AG04450 (cell line): ENCODE results near the gene CCDC57. TPM values are rescaled to one million over a fixed set of nuclear protein-coding genes. Genes with fewer than 3 reads are reported as not detected.
"Not testable (repeated sequence)": the region's sequence is repeated elsewhere in the genome, so short reads cannot be mapped to it uniquely, and the experiment has no call there.

ENCODE experiments used
- CTCF ChIA-PET: fragments of 300-600, 350-600 bp; formaldehyde crosslinking; extraction: SDS; loops from one replicate; lab custom pipeline; 2022; ENCODE audit warnings: antibody characterized with exemption, inconsistent platforms; lab: Charles Lee
- POLR2A ChIA-PET: fragments of 350-600 bp; formaldehyde crosslinking; extraction: SDS; loops from one replicate; lab custom pipeline; 2021; ENCODE audit warnings: antibody characterized with exemption, inconsistent platforms; lab: Yijun Ruan, JAX
- DNase-seq: peaks from one replicate; pipeline ENCODE4 v3.0.0-alpha.2; 2011; ENCODE audit warnings: low read depth, low spot score
- H3K27ac ChIP-seq: one replicate; pipeline ENCODE4 v1.5.1; 2012; ENCODE audit warnings: low read depth, low read length, control low read depth
- H3K27me3 ChIP-seq: one replicate; pipeline ENCODE4 v1.6.0; 2012; ENCODE audit warnings: low read length; ENCODE audit not compliant: control insufficient read depth, insufficient read depth
- H3K4me3 ChIP-seq: 2 replicates; pipeline ENCODE4 v1.5.1; 2011; ENCODE audit warnings: mild to moderate bottlenecking, low read depth, low read length, control low read depth
- H3K9me3 ChIP-seq: 2 replicates; pipeline ENCODE4 v1.5.1; 2012; ENCODE audit warnings: low read length; ENCODE audit not compliant: control insufficient read depth, insufficient read depth
- polyA plus RNA-seq: library from polyadenylated mRNA; depleted of rRNA; stranded (reverse); fragments of >200 nt; gene quantifications from 2 replicates; pipeline ENCODE4 v1.2.3, GENCODE V29; 2011
- TF ChIP-seq, protein P1 (sequence below): IDR thresholded peaks from 2 replicates; pipeline ENCODE4 v1.5.1; 2011; ENCODE audit warnings: low read depth, low read length, control low read depth, inconsistent platforms

Gene CCDC57
- polyA plus RNA-seq, 1 experiment, result 11.1 TPM

DNA sequence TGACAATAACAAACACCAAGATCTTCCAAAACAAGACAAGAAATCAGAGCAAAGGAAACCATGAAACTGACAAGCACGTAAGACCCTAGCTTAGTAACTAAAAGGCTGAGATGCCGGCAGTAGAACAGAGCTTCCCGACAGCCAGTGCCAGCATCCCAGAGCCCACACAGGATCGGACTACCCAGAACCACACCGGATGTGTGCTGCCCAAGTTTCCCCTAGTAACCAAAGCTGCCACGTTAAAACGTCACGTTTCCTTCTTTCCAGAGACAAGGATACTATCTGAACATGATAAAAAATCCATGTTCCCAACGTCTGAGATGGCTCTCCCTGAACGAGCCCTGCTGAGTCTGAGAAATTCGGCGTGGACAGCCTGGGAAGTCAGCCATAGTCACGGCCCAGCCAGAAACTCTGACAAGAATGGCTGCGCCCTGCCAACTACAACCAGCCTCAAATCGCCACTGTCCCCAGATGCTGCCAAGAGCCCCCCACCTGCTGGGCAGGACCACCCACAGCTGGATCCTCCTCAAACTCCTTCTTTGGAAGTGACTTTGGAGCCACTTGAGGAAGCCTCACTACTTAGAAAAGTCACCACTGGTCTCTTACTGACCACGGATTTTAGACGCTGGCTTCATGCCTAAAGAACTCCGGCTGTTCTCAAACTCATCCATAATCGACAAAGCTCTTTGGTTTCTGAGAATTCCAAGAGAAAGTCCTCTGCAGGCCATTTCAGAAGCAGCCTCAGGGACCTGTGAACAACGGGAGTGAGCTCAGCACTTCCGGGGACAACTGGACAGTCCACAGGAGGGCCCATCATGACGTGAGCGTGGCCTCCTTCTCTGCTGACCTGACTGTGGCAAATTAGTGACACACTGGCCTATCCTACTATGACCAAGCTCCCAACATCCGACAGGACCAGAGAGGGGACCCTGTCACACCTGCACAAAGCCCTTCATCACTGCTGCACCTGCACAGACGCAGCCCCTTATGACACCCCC, 16.7 kb downstream of the CCDC57 start:
- CTCF ChIA-PET, result no interaction called here

DNA sequence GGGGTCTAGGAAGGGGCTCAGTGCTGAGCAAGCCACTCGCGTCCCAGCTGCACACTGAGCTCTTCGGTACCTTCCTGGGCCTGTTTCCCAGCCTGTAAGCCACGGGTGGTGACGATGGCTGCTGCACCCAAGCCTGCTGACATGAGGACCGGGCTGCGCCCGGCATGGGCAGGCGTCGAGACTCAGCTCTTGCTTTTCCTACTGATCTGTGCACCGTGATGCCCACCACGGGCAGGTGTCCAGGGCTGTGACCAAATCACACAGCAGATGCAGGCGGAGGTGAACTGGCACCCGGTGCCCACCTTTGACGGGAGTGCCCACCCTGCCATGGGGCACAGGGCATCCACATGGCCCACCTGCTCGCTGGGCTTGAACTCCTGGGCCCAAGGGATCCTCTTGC, 17.9 kb downstream of the CCDC57 start:
- Histone ChIP-seq H3K4me3 (no peak overlapping the region), H3K27me3 (no peaks in the 10 kb centered on the region), H3K27ac (no peak overlapping the region), H3K9me3 (no peaks in the 10 kb centered on the region)
- CTCF ChIA-PET, result no interaction called here
- TF ChIP-seq, protein P1, sequence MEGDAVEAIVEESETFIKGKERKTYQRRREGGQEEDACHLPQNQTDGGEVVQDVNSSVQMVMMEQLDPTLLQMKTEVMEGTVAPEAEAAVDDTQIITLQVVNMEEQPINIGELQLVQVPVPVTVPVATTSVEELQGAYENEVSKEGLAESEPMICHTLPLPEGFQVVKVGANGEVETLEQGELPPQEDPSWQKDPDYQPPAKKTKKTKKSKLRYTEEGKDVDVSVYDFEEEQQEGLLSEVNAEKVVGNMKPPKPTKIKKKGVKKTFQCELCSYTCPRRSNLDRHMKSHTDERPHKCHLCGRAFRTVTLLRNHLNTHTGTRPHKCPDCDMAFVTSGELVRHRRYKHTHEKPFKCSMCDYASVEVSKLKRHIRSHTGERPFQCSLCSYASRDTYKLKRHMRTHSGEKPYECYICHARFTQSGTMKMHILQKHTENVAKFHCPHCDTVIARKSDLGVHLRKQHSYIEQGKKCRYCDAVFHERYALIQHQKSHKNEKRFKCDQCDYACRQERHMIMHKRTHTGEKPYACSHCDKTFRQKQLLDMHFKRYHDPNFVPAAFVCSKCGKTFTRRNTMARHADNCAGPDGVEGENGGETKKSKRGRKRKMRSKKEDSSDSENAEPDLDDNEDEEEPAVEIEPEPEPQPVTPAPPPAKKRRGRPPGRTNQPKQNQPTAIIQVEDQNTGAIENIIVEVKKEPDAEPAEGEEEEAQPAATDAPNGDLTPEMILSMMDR, result no peak
- no peak for DNase-seq
- POLR2A ChIA-PET, result interaction anchor here (1.2 kb wide), 1 partner anchor 21 kb away, joined by 3 read pairs; no protein-coding TSS in a partner anchor

More for the DNA sequence above, 16.7 kb downstream of the CCDC57 start:
- TF ChIP-seq, protein P1, result no peak
- Histone ChIP-seq H3K27ac (no peak overlapping the region), H3K27me3 (no peaks in the 10 kb centered on the region), H3K4me3 (no peak overlapping the region), H3K9me3 (no peaks in the 10 kb centered on the region)
- no peak for DNase-seq
- POLR2A ChIA-PET, result no interaction called here

DNA sequence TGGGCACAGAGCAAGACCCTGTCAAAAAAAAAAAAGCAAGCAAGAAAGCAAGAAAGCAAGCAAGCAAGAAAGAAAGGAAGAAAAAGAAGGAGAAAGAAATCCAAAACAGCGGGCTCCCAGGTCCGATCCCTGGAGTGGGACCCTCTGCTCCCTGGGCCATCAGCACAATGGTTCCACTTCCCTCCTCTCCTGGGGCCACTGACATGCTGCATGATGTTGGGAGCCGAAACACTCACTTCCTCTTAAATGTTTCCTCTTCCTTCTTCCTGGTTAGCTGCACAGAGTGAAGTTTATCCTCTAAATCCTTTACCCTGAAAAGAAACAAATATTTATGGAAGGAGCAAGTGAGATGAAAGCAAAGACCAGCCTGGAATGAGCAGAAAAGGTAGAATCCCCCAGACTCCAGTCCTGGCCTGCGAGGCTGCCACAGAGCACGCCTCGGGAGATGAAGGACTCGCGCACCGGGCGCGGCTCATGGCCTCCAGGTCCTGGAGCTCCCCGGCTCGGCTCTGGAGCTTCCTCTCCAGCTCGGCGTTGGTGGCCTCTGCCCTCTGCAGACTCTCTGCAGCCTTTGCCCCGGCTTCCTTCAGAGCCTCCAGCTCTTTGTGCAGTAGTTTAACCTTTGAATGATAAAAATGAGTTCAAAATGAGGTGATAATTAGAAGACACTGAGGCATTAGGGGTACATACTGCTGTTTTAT, 19.0 kb downstream of the CCDC57 start:
- no peaks in the 10 kb centered on the region for H3K9me3 ChIP-seq
- POLR2A ChIA-PET, result no interaction called here
- TF ChIP-seq, protein P1, result no peak
- no peaks in the 10 kb centered on the region for H3K27me3 ChIP-seq
- CTCF ChIA-PET, result interaction anchor here (0.9 kb wide), 1 partner anchor 12 kb away, joined by 4 read pairs; no protein-coding TSS in a partner anchor
- no peak overlapping the region for H3K4me3 ChIP-seq
- DNase-seq, result no peak
- no peak overlapping the region for H3K27ac ChIP-seq

GRCh38 chr17:82193050-82193449, 19.6 kb downstream of the CCDC57 start:
- DNase-seq, CTCF ChIA-PET, H3K4me3 ChIP-seq, H3K27ac ChIP-seq, H3K27me3 ChIP-seq, POLR2A ChIA-PET, H3K9me3 ChIP-seq: not testable (repeated sequence)

GRCh38 chr17:82188001-82188961, 24.4 kb downstream of the CCDC57 start:
- POLR2A ChIA-PET, result no interaction called here
- DNase-seq, result no peak

More at GRCh38 chr17:82188001-82188961, 24.4 kb downstream of the CCDC57 start:
- Histone ChIP-seq H3K9me3 (no peaks in the 10 kb centered on the region; the same call in 1 of the 2 replicates), H3K27me3 (no peaks in the 10 kb centered on the region), H3K27ac (no peak overlapping the region), H3K4me3 (no peak overlapping the region)
- CTCF ChIA-PET, result no interaction called here
- TF ChIP-seq, protein P1, result no peak
